SK-N-SH (cell line): ENCODE measurements around the gene ANKFN1. TPM values are rescaled to one million over a fixed set of nuclear protein-coding genes. Genes with fewer than 3 reads are reported as not detected.
A peak's percentile ranks its signal among the peaks of the same experiment; 100 is the strongest.

Experiments
- CTCF ChIA-PET: fragments of 300-600, 350-600 bp; formaldehyde crosslinking; extraction: SDS; loops from one replicate; lab custom pipeline; 2021; lab: Yijun Ruan, JAX
- POLR2A ChIA-PET: fragments of 350-600 bp; sonication (Branson Sonifier 250); formaldehyde crosslinking; extraction: SDS; loops from one replicate; lab custom pipeline; 2020; ENCODE audit warnings: antibody characterized with exemption, inconsistent platforms; lab: Yijun Ruan, JAX
- DNase-seq: peaks from one replicate; pipeline ENCODE4 v3.0.0; 2012
- H2AFZ ChIP-seq: fragments of 200-600 bp; sonication (generic); 2 replicates; pipeline ENCODE4 v1.8.1; 2016; ENCODE audit warnings: antibody characterized with exemption, mild to moderate bottlenecking, low read depth
- H3F3A ChIP-seq: fragments of 200-600 bp; sonication (generic); replicated peaks from 2 replicates; pipeline ENCODE3; 2016; ENCODE audit warnings: antibody characterized with exemption, mild to moderate bottlenecking; ENCODE audit not compliant: insufficient read depth
- H3K27ac ChIP-seq, 2 experiments: fragments of 200-500 bp in 1 of 2; fragments of 200-600 bp in 1 of 2; sonication (Bioruptor generic) in 1 of 2; sonication (generic), shearing (Covaris generic) in 1 of 2; 2 replicates each; pipeline versions ENCODE4 v1.5.1 to v1.6.1; 2014 to 2016; ENCODE audit warnings: low read depth in 2 of 2, inconsistent platforms in 1 of 2, low read length in 1 of 2, mild to moderate bottlenecking in 1 of 2, mixed read lengths in 1 of 2
- H3K27me3 ChIP-seq: fragments of 200-600 bp; sonication (generic), shearing (Covaris generic); 2 replicates; pipeline ENCODE4 v1.6.1; 2016; ENCODE audit warnings: mixed run types; ENCODE audit not compliant: insufficient read depth
- H3K36me3 ChIP-seq, 2 experiments: fragments of 200-500 bp in 1 of 2; fragments of 200-600 bp in 1 of 2; sonication (Bioruptor generic) in 1 of 2; sonication (generic) in 1 of 2; replicated peaks in 1 of 2; 2 replicates each; pipeline versions ENCODE3 to v1.5.1; 2014 to 2016; ENCODE audit warnings: low read length in 1 of 2, mild to moderate bottlenecking in 1 of 2; ENCODE audit not compliant: insufficient read depth in 2 of 2, control insufficient read depth in 1 of 2
- H3K4me1 ChIP-seq, 2 experiments: fragments of 200-500 bp in 1 of 2; fragments of 200-600 bp in 1 of 2; sonication (Bioruptor generic) in 1 of 2; sonication (generic), shearing (Covaris generic) in 1 of 2; 2 replicates each; pipeline versions ENCODE4 v1.5.1 to v1.6.1; 2014 to 2016; ENCODE audit warnings: low read depth in 1 of 2, low read length in 1 of 2, mixed run types in 1 of 2; ENCODE audit not compliant: insufficient read depth in 2 of 2, control insufficient read depth in 1 of 2
- H3K4me2 ChIP-seq: fragments of 200-600 bp; sonication (generic), shearing (Covaris generic); 2 replicates; pipeline ENCODE4 v1.6.1; 2017; ENCODE audit warnings: mixed run types
- H3K4me3 ChIP-seq, 2 experiments: fragments of 200-500 bp in 1 of 2; fragments of 200-600 bp in 1 of 2; sonication (Bioruptor generic) in 1 of 2; sonication (generic), shearing (Covaris generic) in 1 of 2; 2 replicates each; pipeline versions ENCODE4 v1.5.1 to v1.8.1; 2014 to 2016; ENCODE audit warnings: low read depth in 2 of 2, inconsistent platforms in 1 of 2, low read length in 1 of 2, mild to moderate bottlenecking in 1 of 2, mixed read lengths in 1 of 2, moderate library complexity in 1 of 2
- H3K79me2 ChIP-seq: fragments of 200-600 bp; sonication (generic); 2 replicates; pipeline ENCODE4 v1.8.1; 2017; ENCODE audit warnings: mild to moderate bottlenecking; ENCODE audit not compliant: insufficient read depth
- H3K9ac ChIP-seq: fragments of 200-600 bp; sonication (generic); 2 replicates; pipeline ENCODE4 v1.6.1; 2017; ENCODE audit warnings: mixed run types
- H3K9me2 ChIP-seq: fragments of 200-600 bp; sonication (generic); 2 replicates; pipeline ENCODE4 v1.6.1; 2017; ENCODE audit warnings: mixed run types
- H3K9me3 ChIP-seq: fragments of 200-600 bp; sonication (generic); 2 replicates; pipeline ENCODE4 v1.6.1; 2017; ENCODE audit warnings: mixed run types, mild to moderate bottlenecking, moderate library complexity
- H4K20me1 ChIP-seq: fragments of 200-600 bp; sonication (generic); 2 replicates; pipeline ENCODE4 v1.6.1; 2017; ENCODE audit warnings: mild to moderate bottlenecking, mixed run types; ENCODE audit not compliant: insufficient read depth
- FOXJ3 ChIP-seq: sonication (generic); formaldehyde crosslinking; IDR thresholded peaks from 2 replicates; pipeline ENCODE4 v1.5.1; 2020; ENCODE audit warnings: mild to moderate bottlenecking, missing genetic modification reagents
- GATA2 ChIP-seq: sonication (generic); formaldehyde crosslinking; IDR thresholded peaks from 2 replicates; pipeline ENCODE4 v1.5.0; 2020; ENCODE audit warnings: mild to moderate bottlenecking, missing genetic modification reagents
- MXI1 ChIP-seq: IDR thresholded peaks from 2 replicates; pipeline ENCODE4 v1.6.1; 2012; ENCODE audit warnings: mild to moderate bottlenecking, low read depth, low read length, improper control_type of control experiment
- NFIC ChIP-seq: IDR thresholded peaks from 2 replicates; pipeline ENCODE4 v1.4.0; 2012; ENCODE audit warnings: borderline replicate concordance
- NRF1 ChIP-seq: IDR thresholded peaks from 2 replicates; pipeline ENCODE4 v1.6.1; 2012; ENCODE audit warnings: low read depth, mild to moderate bottlenecking, low read length
- POLR2AphosphoS5 ChIP-seq: IDR thresholded peaks from 2 replicates; pipeline ENCODE4 v1.6.1; 2012; ENCODE audit warnings: low read depth, low read length
- RXRA ChIP-seq: IDR thresholded peaks from 2 replicates; pipeline ENCODE4 v1.4.0; 2012; ENCODE audit warnings: low read depth, mild to moderate bottlenecking, borderline replicate concordance
- SMC3 ChIP-seq: IDR thresholded peaks from 2 replicates; pipeline ENCODE4 v1.6.1; 2012; ENCODE audit warnings: low read depth, low read length, improper control_type of control experiment
- TCF12 ChIP-seq: IDR thresholded peaks from 2 replicates; pipeline ENCODE4 v1.4.0; 2012
- WGBS: methylation state at CpG from one replicate; pipeline ENCODE4 v1.1.6; 2017; ENCODE audit warnings: low lambda C conversion rate; 5-methylcytosine and 5-hydroxymethylcytosine counted together
- polyA plus RNA-seq, 3 experiments: library from polyadenylated mRNA; depleted of rRNA; stranded (reverse); fragments of >200 nt; gene quantifications; 2 replicates each; pipeline ENCODE4 v1.2.3, GENCODE V29; 2012
- TF ChIP-seq, protein P1 (sequence below): IDR thresholded peaks from 2 replicates; pipeline ENCODE4; 2012

ANKFN1 gene
- polyA plus RNA-seq, 1 of the 3 experiments (the other 2 are of a cell fraction): 0.07 TPM

DNA sequence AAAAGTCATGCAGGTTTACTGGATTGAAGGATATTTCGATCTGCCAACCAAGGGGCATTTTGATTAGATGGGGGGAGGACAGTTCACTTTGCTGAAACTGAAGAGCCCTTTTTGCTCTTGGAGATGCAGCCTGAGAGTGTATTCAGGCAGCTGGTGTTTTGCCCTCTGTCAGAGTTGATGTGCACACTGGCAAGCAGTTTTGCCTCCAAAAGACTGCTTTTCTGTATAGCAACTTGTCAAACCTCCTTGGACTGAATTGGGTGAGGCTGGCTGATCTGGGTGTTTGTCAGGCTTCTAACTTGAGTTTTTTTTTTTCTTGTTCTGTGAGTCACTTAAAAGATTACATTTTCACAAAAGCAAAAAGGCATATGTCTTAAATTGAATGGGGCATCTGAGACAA, 22.6 kb upstream of the ANKFN1 start:
- CTCF ChIA-PET: interaction anchor here (0.8 kb wide), 1 partner anchor 13 kb away, joined by 3 read pairs; no protein-coding TSS in a partner anchor
- no peak overlapping the region for H2AFZ ChIP-seq
- no peak overlapping the region for H3K4me2 ChIP-seq

DNA sequence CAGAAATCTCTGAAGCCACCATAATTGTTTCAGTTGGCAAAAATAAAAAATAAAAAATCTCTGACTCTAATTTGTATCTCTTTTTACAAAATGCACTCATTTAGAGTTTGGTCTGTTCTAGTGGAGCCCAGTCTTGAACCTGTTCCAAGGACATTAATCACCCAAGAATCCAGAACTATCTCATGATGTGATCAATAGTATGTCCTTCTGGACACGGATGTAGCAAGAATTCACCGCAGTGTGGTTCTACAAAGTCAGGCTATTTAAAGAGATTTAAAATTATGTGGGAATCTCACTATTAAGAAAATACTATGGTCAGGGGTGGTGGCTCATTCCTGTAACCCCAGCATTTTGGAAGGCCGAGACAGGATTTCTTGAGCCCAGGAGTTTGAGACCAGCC, 21.8 kb upstream of the ANKFN1 start:
- Histone ChIP-seq H3K27ac (no peak overlapping the region), H3K79me2 (no peaks in the 10 kb centered on the region), H3K36me3 (no peaks in the 10 kb centered on the region), H3K9me3 (no peaks in the 10 kb centered on the region), H3K27me3 (peaks cover 6% of the 10 kb centered on the region; the same call in 1 of the 2 replicates), H3K9me2 (no peaks in the 10 kb centered on the region), H3K4me1 (no peaks in the 10 kb centered on the region), H3K4me3 (no peak overlapping the region), H3K9ac (no peak overlapping the region), H3K4me2 (no peak overlapping the region), H4K20me1 (no peaks in the 10 kb centered on the region), H3F3A (no peaks in the 10 kb centered on the region), H2AFZ (no peak overlapping the region)
- CTCF ChIA-PET: interaction anchor here (0.8 kb wide), 1 partner anchor 14 kb away, joined by 3 read pairs; no protein-coding TSS in a partner anchor
- WGBS: 26% methylated on average over 3 of the region's 3 CpGs
- POLR2A ChIA-PET: no interaction called here
- DNase-seq: no peak
- no peak for TF ChIP-seq GATA2 (CRISPR knock-in tag)
- peak; percentile 28; the same call in 1 of the 2 replicates for TF ChIP-seq NFIC
- TF ChIP-seq SMC3: no peak
- no peak for TF ChIP-seq NRF1
- TF ChIP-seq, protein P1, sequence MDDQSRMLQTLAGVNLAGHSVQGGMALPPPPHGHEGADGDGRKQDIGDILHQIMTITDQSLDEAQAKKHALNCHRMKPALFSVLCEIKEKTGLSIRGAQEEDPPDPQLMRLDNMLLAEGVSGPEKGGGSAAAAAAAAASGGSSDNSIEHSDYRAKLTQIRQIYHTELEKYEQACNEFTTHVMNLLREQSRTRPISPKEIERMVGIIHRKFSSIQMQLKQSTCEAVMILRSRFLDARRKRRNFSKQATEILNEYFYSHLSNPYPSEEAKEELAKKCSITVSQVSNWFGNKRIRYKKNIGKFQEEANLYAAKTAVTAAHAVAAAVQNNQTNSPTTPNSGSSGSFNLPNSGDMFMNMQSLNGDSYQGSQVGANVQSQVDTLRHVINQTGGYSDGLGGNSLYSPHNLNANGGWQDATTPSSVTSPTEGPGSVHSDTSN: 0 out of 2 replicates have a peak, but pooled peaks have one; percentile 15

More for the DNA sequence above, 22.6 kb upstream of the ANKFN1 start:
- Histone ChIP-seq H3K4me1 (no peaks in the 10 kb centered on the region), H3F3A (no peaks in the 10 kb centered on the region), H4K20me1 (no peaks in the 10 kb centered on the region), H3K36me3 (no peaks in the 10 kb centered on the region), H3K79me2 (no peaks in the 10 kb centered on the region), H3K4me3 (no peak overlapping the region), H3K27me3 (peaks cover 6% of the 10 kb centered on the region; the same call in 1 of the 2 replicates), H3K27ac (no peak overlapping the region), H3K9ac (no peak overlapping the region), H3K9me2 (no peaks in the 10 kb centered on the region), H3K9me3 (no peaks in the 10 kb centered on the region)
- DNase-seq: no peak
- POLR2A ChIA-PET: no interaction called here
- TF ChIP-seq FOXJ3 (no peak), TCF12 (no peak)
- WGBS: 9% methylated on average over 1 of the region's 1 CpG

DNA sequence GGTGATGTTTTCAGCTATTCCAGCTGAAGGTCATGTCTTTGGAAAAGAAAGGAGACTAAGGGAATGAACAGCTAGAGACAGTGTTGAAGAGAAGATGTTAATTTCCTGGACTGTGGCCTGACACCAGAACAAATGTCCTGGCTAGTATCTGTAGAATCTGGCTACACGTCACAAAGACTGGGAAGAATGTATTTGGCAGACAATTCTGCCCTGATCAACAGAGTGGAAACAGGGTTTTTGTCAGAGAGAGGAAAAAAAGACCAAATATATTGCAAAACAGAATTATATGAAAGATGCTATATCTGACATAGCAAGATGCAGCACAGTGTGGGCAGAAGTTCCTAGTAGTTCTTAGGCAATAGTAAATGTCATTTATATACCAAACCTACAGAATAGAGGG, 17.0 kb upstream of the ANKFN1 start:
- no peak overlapping the region for H3K27ac ChIP-seq
- CTCF ChIA-PET: no interaction called here
- no peak for DNase-seq
- no peaks in the 10 kb centered on the region for H4K20me1 ChIP-seq
- H2AFZ ChIP-seq: no peak overlapping the region
- H3K9me2 ChIP-seq: no peaks in the 10 kb centered on the region
- WGBS: 3% methylated on average over 1 of the region's 1 CpG
- TF ChIP-seq POLR2AphosphoS5 (no peak), RXRA (no peak), SMC3 (no peak), MXI1 (no peak)
- TF ChIP-seq, protein P1: 0 out of 2 replicates have a peak, but pooled peaks have one; percentile 6
- H3K36me3 ChIP-seq: no peaks in the 10 kb centered on the region
- no peaks in the 10 kb centered on the region for H3K79me2 ChIP-seq
- POLR2A ChIA-PET: no interaction called here
- H3K4me3 ChIP-seq: no peak overlapping the region
- no peak overlapping the region for H3K9ac ChIP-seq
- H3K9me3 ChIP-seq: no peaks in the 10 kb centered on the region
- H3F3A ChIP-seq: no peaks in the 10 kb centered on the region
- peaks cover 6% of the 10 kb centered on the region; the same call in 1 of the 2 replicates for H3K27me3 ChIP-seq
- H3K4me1 ChIP-seq: no peaks in the 10 kb centered on the region
- H3K4me2 ChIP-seq: no peak overlapping the region
